SK-N-MC (cell line): ENCODE data around the gene ZNF277.

Source experiments
- EZH2 ChIP-seq: fragments of 200-600 bp; sonication (generic); IDR thresholded peaks from one replicate; pipeline ENCODE4 v1.6.1; 2017; ENCODE audit warnings: antibody characterized with exemption
- FOXP2 ChIP-seq: optimal IDR thresholded peaks from 2 replicates; pipeline ENCODE3; 2011; ENCODE audit warnings: mild to moderate bottlenecking, moderate library complexity; ENCODE audit not compliant: insufficient read depth; ENCODE audit errors: extremely low read length, control extremely low read depth

- no peak for TF ChIP-seq EZH2
- TF ChIP-seq FOXP2, result no peak
Observed at GRCh38 chr7:112283382-112283910, 77.0 kb downstream of the ZNF277 start.
